OCI-LY7 (cell line): Measurements from ENCODE around the gene ZNF747. TPM values are rescaled to one million over a fixed set of nuclear protein-coding genes. Genes with fewer than 3 reads are reported as not detected.

Experiments used
- BruUV-seq: library from RNA; stranded (reverse); fragments of 400-500 nt; replicated peaks from 2 replicates; lab custom pipeline; 2021; lab: Mats Ljungman, UMichigan
- CTCF ChIA-PET: fragments of 300-600 bp; sonication (Branson Sonifier 250); formaldehyde crosslinking; loops from one replicate; lab custom pipeline; 2022; ENCODE audit warnings: antibody characterized with exemption; ENCODE audit not compliant: unreplicated experiment; lab: Charles Lee
- POLR2A ChIA-PET: fragments of 300-600 bp; sonication (Branson Sonifier 250); formaldehyde crosslinking; loops from one replicate; lab custom pipeline; 2022; ENCODE audit warnings: antibody characterized with exemption; lab: Charles Lee
- DNase-seq: peaks from one replicate; pipeline ENCODE4 v3.0.0-alpha.2; 2015; ENCODE audit warnings: low spot score
- H2AFZ ChIP-seq: fragments of 200-600 bp; sonication (generic), shearing (Covaris generic); 2 replicates; pipeline ENCODE4 v1.6.1; 2014; ENCODE audit warnings: mild to moderate bottlenecking, antibody characterized with exemption, low read length, moderate library complexity
- H3K27ac ChIP-seq: fragments of 200-600 bp; sonication (generic); 2 replicates; pipeline ENCODE4 v1.5.1; 2014; ENCODE audit warnings: mixed run types, low read depth, mild to moderate bottlenecking, moderate library complexity, low read length, inconsistent platforms; ENCODE audit not compliant: poor library complexity, severe bottlenecking
- H3K36me3 ChIP-seq: fragments of 200-600 bp; sonication (generic); 2 replicates; pipeline ENCODE4 v1.6.1; 2014; ENCODE audit warnings: mild to moderate bottlenecking, antibody characterized with exemption, low read length, moderate library complexity, mixed read lengths; ENCODE audit not compliant: insufficient read depth
- H3K4me1 ChIP-seq: fragments of 200-600 bp; sonication (generic); 2 replicates; pipeline ENCODE4 v1.5.1; 2014; ENCODE audit warnings: mild to moderate bottlenecking, low read length; ENCODE audit not compliant: insufficient read depth, poor library complexity, severe bottlenecking
- H3K4me2 ChIP-seq: fragments of 200-600 bp; sonication (generic); 2 replicates; pipeline ENCODE4 v1.6.1; 2014; ENCODE audit warnings: mild to moderate bottlenecking, low read length
- H3K4me3 ChIP-seq: fragments of 200-600 bp; sonication (generic); 2 replicates; pipeline ENCODE4 v1.5.1; 2014; ENCODE audit warnings: mild to moderate bottlenecking, low read depth, low read length; ENCODE audit not compliant: poor library complexity, severe bottlenecking
- H3K79me2 ChIP-seq: fragments of 200-600 bp; sonication (generic); 2 replicates; pipeline ENCODE4 v1.6.1; 2016; ENCODE audit warnings: low read depth, mild to moderate bottlenecking, low read length, moderate library complexity, mixed read lengths; ENCODE audit not compliant: insufficient read depth
- H3K9me2 ChIP-seq: fragments of 200-600 bp; sonication (generic); 2 replicates; pipeline ENCODE4 v1.6.1; 2016; ENCODE audit warnings: mild to moderate bottlenecking, low read length, mixed read lengths; ENCODE audit not compliant: insufficient read depth
- H3K9me3 ChIP-seq: fragments of 200-600 bp; sonication (generic); 2 replicates; pipeline ENCODE4 v1.6.1; 2014; ENCODE audit warnings: mild to moderate bottlenecking, mixed run types, low read length, mixed read lengths
- H4K20me1 ChIP-seq: fragments of 200-600 bp; sonication (generic); 2 replicates; pipeline ENCODE4 v1.6.1; 2014; ENCODE audit warnings: mild to moderate bottlenecking, antibody characterized with exemption, low read length, moderate library complexity, mixed read lengths; ENCODE audit not compliant: insufficient read depth
- EZH2phosphoT487 ChIP-seq: fragments of 200-600 bp; sonication (generic); IDR thresholded peaks from 2 replicates; pipeline ENCODE4 v1.6.1; 2018; ENCODE audit warnings: low read depth, borderline replicate concordance, mild to moderate bottlenecking, mixed run types, antibody characterized with exemption, low read length, moderate library complexity, mixed read lengths
- intact Hi-C: fragments of 100-400 bp; cut with micrococcal nuclease; formaldehyde crosslinking; loops from one replicate; pipeline ENCODE4 v1.10.0; 2022; ENCODE audit not compliant: unreplicated experiment
- total RNA-seq, 2 experiments: library from RNA; depleted of rRNA in 1 of 2; stranded (reverse); fragments of >200 nt in 1 of 2; shearing (Covaris generic) in 1 of 2; gene quantifications; 2 replicates each; pipeline ENCODE4 v1.2.3, GENCODE V29; 2014 to 2022
- TF ChIP-seq, protein P1 (sequence below): fragments of 200-600 bp; sonication (generic); conservative IDR thresholded peaks from 2 replicates; pipeline ENCODE4 v1.5.1; 2014; ENCODE audit warnings: mild to moderate bottlenecking, antibody characterized with exemption, low read length, moderate library complexity, mixed read lengths

The ZNF747 gene
- total RNA-seq, 2 experiments from 2014 or later: 17.2 to 22.2 TPM

DNA sequence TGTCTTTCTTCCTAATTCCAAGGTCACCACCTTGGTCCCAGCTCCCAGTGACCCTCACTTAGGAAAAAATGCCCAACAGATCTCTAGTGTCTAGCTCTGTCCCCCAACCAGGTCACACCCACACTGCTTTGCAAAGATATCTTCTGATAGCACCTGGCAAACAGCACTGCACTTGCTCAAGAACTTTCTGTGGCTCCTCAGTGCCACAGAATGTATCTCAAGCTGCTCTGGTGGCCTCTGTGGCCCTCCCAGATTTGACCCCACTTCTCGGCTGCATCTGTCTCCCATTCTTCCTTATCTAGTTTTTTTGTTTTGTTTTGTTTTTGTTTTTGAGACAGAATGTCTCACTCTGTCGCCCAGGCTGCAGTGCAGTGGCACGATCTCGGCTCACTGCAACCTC is 31.9 kb upstream of the ZNF747 start:
- TF ChIP-seq EZH2phosphoT487: no peak
- TF ChIP-seq, protein P1, sequence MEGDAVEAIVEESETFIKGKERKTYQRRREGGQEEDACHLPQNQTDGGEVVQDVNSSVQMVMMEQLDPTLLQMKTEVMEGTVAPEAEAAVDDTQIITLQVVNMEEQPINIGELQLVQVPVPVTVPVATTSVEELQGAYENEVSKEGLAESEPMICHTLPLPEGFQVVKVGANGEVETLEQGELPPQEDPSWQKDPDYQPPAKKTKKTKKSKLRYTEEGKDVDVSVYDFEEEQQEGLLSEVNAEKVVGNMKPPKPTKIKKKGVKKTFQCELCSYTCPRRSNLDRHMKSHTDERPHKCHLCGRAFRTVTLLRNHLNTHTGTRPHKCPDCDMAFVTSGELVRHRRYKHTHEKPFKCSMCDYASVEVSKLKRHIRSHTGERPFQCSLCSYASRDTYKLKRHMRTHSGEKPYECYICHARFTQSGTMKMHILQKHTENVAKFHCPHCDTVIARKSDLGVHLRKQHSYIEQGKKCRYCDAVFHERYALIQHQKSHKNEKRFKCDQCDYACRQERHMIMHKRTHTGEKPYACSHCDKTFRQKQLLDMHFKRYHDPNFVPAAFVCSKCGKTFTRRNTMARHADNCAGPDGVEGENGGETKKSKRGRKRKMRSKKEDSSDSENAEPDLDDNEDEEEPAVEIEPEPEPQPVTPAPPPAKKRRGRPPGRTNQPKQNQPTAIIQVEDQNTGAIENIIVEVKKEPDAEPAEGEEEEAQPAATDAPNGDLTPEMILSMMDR: no peak
- H3K4me1 ChIP-seq: peaks cover 21% of the 10 kb centered on the region
- H4K20me1 ChIP-seq: no peaks in the 10 kb centered on the region
- no peaks in the 10 kb centered on the region for H3K9me3 ChIP-seq
- no peak overlapping the region for H3K4me2 ChIP-seq
- CTCF ChIA-PET: interaction anchor here (1.5 kb wide), 1 partner anchor 62 kb away, joined by 4 read pairs; no protein-coding TSS in a partner anchor
- DNase-seq: no peak
- H3K36me3 ChIP-seq: no peaks in the 10 kb centered on the region
- no peaks in the 10 kb centered on the region; the same call in 1 of the 2 replicates for H3K79me2 ChIP-seq
- no peak overlapping the region for H3K4me3 ChIP-seq
- no peak overlapping the region for H2AFZ ChIP-seq
- POLR2A ChIA-PET: interaction anchor here (1.3 kb wide), 1 partner anchor 9 kb away, joined by 3 read pairs; no protein-coding TSS in a partner anchor
- no peak overlapping the region for H3K27ac ChIP-seq
- no peaks in the 10 kb centered on the region for H3K9me2 ChIP-seq
- intact Hi-C loops: no loop called here
- BruUV-seq: no TSS peak

GRCh38 chr16:30565984-30566383 is 31.3 kb upstream of the ZNF747 start:
- Histone ChIP-seq H3K4me3 (no peak overlapping the region), H3K9me2 (no peaks in the 10 kb centered on the region), H3K36me3 (no peaks in the 10 kb centered on the region), H3K27ac (no peak overlapping the region), H3K9me3 (no peaks in the 10 kb centered on the region), H4K20me1 (no peaks in the 10 kb centered on the region), H3K4me2 (no peak overlapping the region), H3K4me1 (peaks cover 21% of the 10 kb centered on the region), H3K79me2 (no peaks in the 10 kb centered on the region; the same call in 1 of the 2 replicates), H2AFZ (no peak overlapping the region)
- TF ChIP-seq EZH2phosphoT487: no peak
- TF ChIP-seq, protein P1: no peak
- BruUV-seq: no TSS peak
- intact Hi-C loops: no loop called here
- DNase-seq: no peak
- ChIA-PET POLR2A (interaction anchor here (1.3 kb wide), 1 partner anchor 9 kb away, joined by 3 read pairs; no protein-coding TSS in a partner anchor), CTCF (interaction anchor here (1.5 kb wide), 1 partner anchor 63 kb away, joined by 4 read pairs; no protein-coding TSS in a partner anchor)

- no peak for TF ChIP-seq EZH2phosphoT487
- TF ChIP-seq, protein P1: no peak
- Histone ChIP-seq H3K27ac (no peak overlapping the region), H3K4me3 (no peak overlapping the region), H2AFZ (no peak overlapping the region), H3K79me2 (no peaks in the 10 kb centered on the region; the same call in 1 of the 2 replicates), H3K9me2 (no peaks in the 10 kb centered on the region), H3K4me2 (no peak overlapping the region), H3K36me3 (no peaks in the 10 kb centered on the region), H3K9me3 (no peaks in the 10 kb centered on the region), H4K20me1 (no peaks in the 10 kb centered on the region), H3K4me1 (peaks cover 21% of the 10 kb centered on the region)
- CTCF ChIA-PET: interaction anchor here (1.5 kb wide), 1 partner anchor 63 kb away, joined by 4 read pairs; no protein-coding TSS in a partner anchor
- DNase-seq: no peak
- intact Hi-C loops: no loop called here
- POLR2A ChIA-PET: interaction anchor here (1.3 kb wide), 1 partner anchor 8 kb away, joined by 3 read pairs; no protein-coding TSS in a partner anchor
- BruUV-seq: no TSS peak
Measured at GRCh38 chr16:30565526-30565925, 30.9 kb upstream of the ZNF747 start.
